Kidney tubule cell (primary cell): Measurements from ENCODE around the gene PEX1.
"Not testable (repeated sequence)": the region's sequence is repeated elsewhere in the genome, so short reads cannot be mapped to it uniquely, and the experiment has no call there.

Experiments used
- DNase-seq: peaks from one replicate; pipeline ENCODE4 v3.0.0-alpha.2; 2018; ENCODE audit warnings: low spot score

Gene PEX1

DNA sequence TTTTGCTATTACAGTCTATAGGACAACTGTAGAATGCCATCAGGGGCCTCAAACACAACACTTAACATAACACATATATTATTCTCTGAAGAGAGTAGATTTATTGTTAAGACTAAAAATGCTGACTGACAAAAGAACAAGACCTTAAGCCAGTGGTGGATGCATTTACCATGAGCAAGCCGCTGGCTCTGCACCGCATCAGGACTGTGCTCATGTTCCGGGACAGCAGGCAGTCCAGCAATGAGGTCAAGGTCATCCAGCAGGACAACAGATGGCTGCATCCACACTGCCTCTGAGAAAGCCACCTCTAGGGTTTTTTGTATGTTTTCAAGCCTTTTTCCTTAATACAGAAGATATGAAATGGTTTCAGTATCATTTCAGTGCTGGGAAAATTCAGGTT lies 23.8 kb downstream of the PEX1 start:
- no peak for DNase-seq

DNA sequence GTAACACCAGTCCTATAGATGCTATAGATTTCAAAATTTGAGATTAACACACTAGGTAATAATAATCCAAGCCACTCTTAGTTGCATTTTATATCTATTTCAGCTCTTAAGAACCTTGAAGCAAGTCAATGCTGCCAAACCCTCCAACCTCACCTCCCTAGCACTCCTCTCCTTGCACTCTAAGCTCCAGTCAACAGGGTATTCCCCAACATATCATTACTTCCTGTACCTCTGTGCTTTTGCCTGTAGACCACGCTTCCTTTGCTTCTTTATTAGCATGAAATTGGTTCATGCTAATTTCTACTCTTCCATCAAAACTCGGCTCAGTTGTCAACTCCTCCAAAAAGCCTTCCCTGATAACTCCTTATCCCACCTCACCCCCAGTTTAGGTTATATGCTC lies 24.6 kb downstream of the PEX1 start:
- DNase-seq = no peak

DNA sequence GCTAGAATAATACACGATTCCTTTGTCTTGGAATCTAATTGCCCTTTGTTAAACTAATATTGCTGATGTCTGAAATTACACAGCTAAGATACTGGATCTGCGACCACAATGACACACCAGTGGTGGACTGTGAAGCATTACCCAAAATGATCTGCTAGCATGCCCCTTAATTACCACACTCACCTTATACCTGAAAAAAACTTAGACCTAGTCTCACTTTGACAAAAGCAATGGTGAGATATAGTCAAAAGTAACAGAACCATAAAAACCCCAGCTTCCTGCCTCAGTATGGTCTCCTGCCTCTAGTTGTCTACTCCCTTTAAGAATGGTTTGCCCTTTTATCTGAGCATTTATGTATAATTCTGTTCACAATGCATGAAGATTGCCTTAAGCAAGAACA lies 29.8 kb downstream of the PEX1 start:
- no peak for DNase-seq

DNA sequence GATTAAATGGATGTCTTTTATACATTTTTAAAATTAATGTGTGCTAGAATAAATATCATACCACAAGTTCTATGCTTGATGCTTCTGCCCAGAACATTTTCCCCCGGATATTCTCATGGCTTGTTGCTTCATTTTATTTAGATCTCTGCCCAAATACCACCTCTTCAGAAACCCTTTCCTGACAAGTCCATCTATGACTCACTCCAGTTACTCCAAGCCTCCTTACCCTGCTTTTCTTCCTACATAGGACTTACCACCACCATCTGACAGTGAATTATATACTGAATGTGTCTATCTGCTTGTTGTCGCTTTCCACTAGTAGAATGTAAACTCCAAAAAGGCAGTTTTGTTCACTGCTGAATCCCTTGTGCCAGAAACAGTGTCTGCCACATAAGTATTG lies 31.4 kb downstream of the PEX1 start:
- no peak for DNase-seq

DNA sequence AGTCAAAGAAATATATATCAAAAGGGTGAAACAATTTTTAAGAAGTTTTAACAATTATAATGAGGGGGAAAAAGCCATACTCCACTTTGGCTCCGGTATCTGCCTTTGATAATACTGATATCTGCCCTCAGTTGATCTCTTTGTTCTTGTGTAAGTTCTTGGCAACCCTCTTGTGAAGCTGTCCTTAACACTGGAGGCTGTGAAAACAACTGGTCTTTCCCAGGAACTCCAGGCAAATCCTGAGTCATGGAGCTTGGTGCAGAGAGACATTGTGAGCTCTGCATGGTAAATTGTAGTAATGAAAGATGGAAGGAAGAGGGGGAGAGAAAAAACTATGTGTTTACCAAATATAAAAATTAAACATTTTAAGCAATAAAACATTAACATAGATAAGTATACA lies 38.7 kb downstream of the PEX1 start:
- DNase-seq = no peak

DNA sequence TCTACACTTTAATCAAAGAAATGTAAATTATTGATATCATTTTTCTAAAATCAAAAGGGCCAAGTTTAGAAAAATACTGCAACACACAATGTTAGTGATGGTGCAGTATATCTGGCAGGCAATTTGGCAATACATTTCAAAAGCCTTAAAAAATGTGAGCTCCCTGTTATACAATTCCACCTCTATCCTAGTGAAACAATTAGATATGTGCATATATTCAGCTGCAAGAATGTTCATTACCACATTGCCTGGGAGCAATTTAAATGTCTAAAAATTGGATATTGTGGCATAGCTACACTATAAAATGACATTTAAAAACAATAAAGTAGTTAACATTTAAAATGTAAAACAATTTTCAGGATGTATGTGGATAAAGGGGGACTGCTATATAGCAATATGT lies 40.5 kb downstream of the PEX1 start:
- DNase-seq = no peak

DNA sequence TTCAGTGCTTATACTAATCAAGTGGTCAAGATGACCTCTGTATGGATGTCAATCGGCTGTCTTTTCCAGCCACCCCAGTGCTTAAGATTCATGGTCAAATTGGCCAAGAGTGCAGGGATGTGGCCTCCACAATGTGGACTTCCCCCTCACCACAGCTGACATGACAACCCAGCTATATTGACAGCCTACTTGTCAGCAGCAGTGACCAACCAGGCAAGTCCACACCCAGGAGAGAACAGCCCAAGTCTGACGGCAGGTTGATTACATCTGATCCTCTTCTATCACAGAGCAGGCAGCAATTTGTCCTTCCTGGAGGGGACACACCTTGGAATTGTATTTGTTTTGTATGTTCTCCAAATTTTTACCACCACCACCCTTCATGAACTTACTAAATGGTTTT lies 42.3 kb downstream of the PEX1 start:
- no peak for DNase-seq

DNA sequence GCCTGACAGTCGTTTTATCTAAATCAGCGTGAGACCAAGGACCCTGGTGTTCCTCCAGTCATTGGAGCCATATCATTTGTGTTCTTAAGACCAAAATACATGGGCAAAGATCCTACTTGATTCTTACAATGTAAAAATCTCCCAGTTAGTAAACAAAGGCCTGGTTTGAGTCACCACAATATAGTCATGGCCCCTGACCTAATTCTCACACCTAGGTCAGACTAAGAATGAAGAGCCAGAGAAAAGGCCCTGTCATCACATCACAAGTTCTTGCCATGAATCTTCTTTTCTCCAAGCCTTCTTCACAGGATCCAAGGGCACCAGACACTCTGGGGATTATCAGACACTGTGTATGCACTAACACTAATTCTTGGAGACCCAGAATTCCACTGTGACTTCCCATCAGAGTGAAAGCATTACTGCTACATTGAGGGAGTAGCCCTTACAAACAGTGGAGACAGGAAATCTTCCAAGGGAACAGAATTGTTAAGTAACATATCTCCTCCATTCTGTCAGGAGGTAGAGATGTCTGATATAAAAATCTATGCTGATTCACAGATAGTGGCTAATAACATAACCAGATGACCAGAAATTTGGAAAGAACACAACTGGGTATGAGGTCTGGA lies 42.9 kb downstream of the PEX1 start:
- DNase-seq = no peak

DNA sequence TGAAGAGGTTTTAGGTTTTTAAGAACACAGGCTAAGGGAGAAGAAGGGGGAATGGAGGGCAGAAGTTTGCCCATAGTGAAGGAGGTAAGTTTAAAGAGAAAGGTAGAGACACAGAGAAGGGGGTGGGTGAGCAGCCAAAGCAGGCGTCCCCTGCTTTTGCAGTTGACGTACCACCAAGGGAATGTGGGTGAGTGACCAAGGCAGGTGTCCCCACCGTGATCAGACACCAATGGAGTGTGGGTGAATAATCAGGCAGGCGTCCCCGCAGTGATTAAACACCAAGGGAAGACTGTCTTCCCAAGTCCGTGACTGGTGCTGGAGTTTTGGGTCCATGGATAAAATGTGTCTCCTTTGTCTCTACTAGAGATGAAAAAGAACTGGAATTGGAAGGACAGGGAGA lies 44.1 kb downstream of the PEX1 start:
- not testable (repeated sequence) for DNase-seq

DNA sequence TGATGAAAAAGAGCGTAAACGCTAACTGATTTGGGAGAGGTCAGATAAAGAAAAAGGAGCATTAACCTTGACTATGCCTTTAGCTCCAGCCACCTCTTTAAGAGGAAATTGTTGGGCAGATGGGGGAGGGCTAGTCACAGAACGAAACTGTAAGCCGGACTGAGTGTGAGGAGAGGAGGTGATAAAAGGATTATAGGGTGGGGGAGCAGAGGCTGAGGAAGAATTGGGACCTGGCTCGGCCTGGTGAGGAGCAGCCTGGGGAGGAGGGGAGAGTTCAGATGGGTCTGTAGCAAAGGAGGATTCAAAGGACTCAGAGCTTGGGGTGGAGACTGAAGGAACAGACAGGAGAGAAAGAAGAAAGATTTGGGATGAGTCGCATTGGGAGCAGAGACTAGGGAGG lies 44.7 kb downstream of the PEX1 start:
- not testable (repeated sequence) for DNase-seq

DNA sequence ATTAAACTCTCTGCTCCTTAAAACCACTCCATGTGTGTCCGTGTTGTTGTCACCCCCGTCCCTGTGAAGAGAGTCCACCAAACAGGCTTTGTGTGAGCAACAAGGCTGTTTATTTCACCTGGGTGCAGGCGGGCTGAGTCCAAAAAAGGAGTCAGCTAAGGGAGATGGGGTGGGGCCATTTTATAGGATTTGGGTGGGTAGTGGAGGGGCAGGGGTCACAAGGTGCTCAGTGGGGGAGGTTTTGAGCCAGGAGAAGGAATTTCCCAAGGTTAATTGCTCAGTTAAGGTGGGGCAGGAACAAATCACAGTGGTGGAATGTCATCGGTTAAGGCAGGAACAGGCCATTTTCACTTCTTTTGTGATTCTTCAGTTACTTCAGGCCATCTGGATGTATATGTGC lies 49.2 kb downstream of the PEX1 start:
- not testable (repeated sequence) for DNase-seq

DNA sequence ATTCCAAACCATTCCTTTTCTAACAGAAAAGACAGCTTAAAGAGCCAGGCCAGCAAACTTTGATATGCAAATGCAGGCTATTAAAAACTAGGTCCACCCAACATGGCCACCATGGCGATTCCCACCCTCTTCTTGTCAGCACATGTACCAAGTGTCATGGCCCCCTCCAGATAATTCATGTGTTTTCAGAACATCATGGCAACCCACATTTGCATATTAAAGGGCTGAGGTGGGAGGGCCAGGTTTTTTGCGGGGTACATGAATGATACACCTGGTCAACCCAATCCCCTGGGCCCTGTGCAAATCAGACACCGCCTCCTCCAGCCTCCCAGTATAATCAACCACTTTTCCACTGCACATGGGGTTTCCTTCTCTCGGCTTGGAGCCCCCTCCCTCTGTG lies 49.6 kb downstream of the PEX1 start:
- no peak for DNase-seq

DNA sequence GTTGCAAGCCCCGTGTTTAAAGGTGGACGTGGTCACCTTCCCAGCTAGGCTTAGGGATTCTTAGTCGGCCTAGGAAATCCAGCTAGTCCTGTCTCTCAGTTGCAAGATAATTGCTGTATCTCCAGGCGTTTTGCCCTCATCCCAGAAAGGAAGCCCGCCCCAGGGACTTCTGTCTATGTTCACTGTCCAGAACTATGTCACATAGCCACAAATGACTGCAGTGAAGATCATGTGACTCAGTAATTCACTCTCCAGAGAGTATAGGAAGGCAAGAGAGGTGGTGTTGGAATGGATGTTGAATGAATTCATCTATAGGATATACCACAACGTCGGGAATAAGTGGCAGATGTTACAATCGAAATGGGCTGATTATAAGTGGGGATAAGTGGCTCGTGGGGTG lies 50.2 kb downstream of the PEX1 start:
- DNase-seq = no peak

DNA sequence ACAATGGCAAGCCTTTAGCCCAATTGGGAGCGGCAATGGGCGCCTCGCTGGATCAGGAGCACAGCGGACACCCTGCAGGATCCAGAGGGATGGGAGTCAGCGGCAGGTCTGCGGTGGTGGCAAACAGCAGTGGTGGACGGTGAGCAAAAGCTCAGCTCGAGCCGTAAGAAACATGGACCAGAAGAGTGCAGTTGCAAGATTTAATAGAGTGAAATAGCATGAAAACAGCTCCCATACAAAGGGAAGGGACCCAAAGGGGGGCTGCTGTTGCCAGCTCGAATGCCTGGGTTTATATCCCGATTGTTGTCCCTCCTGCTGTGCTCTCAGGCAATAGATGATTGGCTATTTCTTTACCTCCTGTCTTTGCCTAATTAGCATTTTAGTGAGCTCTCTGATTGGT lies 50.6 kb downstream of the PEX1 start, which contains the start of gene ERVW-1:
Gene ERVW-1 (minus strand): TSS at position 266 of the 400 bp plus-strand sequence. CDS start 7,565 bp downstream, outside the sequence.
- DNase-seq = not testable (repeated sequence)

DNA sequence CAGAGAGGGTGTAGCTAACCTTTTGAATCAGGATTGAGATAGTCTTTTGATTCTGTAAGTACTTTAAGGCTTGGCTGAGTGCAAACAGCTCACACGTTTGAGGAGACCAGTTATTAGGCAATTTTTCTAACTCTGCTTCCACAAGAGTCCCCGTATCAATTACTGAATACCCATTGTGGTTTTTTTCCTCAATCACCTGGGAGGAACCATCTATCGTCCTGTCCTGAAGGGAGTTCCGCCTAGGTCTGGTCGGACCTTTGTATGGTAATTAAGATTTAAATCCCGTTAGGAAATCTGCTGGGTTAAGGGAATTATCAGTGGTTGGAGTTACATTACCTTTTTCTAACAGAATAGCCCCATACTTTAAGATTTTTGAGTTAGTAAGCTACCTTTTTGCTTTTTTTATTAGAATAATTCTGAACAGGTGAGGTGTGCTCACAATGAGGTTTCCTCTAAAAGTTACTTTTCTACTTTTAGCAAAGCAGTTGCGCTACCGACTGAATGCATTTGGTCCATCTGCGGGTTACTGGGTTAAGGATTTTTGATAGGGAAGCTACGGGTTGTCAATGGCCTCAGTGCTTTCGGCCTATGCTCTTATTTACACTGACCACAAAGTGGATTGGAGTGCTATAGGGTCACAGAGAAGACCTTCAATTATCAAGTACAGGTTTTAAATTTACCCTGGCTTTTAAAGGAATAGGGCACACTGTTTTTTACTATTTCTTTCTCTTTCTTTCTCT lies 52.3 kb downstream of the PEX1 start:
- DNase-seq = not testable (repeated sequence)

DNA sequence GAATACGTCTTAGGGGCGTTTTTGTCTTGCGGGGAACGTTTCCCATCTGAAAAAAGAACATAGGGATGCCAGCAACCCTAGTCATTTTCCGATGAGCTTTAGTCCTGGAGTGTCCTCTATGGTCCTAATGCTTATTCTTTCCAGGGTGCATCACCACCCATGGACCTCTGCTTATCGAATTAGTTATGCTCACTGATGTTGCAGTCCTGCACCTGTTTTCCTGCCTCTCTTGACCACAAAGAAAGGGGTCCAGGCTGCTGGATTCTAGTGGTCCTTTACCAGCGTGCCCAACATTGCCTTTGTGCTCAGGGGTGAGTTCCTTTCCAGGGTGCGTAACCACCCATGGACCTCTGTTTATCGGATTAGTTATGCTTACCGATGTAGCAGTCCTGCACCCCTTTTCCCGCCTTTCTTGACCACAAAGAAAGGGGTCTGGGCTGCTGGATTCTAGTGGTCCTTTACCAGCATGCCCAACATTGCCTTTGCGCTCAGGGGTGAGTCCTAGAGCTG lies 53.0 kb downstream of the PEX1 start:
- DNase-seq = not testable (repeated sequence)

DNA sequence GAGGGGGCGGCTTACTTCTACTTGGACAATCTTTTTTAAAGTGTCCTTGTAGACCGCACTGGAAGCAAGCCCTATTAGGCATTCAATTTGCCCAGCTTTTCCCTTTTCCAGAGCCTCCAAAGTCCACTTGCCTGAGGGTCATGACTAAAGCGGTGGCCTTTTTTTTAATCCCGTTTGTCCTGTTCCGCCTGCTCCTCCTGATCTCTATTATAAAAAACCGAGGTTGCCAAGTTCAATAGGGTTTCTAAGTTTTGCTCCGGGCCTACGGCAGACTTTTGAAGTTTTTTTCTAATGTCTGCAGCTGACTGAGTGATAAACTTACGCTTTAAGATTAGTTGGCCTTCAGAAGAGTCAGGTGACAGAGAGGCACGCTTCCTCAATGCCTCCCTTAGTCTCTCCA lies 54.3 kb downstream of the PEX1 start:
- DNase-seq = not testable (repeated sequence)

DNA sequence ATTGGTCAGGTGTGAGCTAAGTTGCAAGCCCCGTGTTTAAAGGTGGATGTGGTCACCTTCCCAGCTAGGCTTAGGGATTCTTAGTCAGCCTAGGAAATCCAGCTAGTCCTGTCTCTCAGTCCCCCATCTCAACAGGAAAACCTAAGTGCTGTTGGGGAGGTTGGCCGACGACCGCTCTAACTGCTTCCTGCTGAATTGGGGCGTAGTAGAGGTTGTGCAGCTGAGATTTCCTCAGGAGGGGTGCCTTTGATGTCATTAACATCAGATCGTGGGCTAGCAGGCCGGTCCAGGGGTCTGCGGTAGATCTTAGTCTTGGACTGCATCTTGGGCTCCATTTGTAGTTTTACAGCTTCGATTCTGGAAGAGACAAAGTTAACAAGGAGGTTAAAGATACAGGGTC lies 59.7 kb downstream of the PEX1 start:
- not testable (repeated sequence) for DNase-seq

DNA sequence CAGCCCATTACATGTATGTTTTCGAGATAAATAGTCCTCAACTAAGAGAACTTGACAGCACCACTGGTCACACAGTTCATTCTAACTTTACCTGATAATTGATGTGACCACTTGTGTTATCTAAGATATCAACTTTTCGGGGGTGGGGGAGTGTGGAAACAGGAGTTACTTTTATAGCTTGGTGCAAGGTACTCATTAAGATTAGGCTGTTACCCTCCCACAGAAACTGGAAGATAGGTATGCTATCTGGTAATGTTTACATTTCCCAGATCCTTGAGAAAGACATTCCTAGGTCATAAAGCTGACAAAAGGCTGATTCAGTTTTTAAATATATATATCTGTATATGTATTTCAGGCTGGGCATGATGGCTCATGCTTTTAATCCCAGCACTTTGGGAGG lies 61.6 kb downstream of the PEX1 start:
- DNase-seq = no peak

DNA sequence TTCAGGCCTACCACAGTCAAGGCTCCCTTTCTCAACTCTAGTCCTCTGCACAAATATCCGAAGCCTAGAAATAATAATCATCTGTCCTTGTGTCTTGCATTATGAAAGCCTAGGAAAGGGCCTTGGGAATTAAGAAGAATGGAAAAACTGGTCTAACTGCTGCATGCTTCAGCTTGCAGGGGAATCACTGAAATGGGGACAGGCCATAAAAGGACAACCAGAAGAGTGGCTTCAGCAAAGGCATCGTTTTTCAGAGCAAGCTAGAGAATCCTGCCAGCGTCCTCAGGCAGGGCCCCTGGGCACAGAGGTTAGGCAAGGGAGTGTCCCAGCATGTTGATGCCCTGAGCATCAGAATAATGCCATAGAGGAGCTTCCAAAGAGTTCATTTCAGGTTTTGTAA lies 63.8 kb downstream of the PEX1 start:
- DNase-seq = no peak

DNA sequence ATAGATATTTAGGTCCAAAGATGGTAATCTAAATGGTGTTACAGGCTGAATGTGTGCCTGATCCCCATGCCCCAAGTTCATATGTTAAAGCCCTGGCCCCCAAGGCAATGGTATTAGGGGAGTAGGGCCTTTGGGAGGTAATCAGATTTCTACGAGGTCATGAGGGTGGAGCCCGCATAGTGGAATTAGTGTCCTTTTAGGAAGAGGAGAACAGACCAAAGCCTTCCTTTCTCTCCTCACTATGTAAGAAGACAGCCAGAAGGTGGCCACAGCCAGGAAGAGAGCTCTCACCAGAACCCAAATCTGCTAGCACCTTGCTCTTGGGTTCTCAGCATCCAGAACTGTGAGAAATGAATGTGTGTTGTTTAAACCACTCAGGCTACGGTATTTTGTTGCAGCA lies 65.8 kb downstream of the PEX1 start:
- no peak for DNase-seq

DNA sequence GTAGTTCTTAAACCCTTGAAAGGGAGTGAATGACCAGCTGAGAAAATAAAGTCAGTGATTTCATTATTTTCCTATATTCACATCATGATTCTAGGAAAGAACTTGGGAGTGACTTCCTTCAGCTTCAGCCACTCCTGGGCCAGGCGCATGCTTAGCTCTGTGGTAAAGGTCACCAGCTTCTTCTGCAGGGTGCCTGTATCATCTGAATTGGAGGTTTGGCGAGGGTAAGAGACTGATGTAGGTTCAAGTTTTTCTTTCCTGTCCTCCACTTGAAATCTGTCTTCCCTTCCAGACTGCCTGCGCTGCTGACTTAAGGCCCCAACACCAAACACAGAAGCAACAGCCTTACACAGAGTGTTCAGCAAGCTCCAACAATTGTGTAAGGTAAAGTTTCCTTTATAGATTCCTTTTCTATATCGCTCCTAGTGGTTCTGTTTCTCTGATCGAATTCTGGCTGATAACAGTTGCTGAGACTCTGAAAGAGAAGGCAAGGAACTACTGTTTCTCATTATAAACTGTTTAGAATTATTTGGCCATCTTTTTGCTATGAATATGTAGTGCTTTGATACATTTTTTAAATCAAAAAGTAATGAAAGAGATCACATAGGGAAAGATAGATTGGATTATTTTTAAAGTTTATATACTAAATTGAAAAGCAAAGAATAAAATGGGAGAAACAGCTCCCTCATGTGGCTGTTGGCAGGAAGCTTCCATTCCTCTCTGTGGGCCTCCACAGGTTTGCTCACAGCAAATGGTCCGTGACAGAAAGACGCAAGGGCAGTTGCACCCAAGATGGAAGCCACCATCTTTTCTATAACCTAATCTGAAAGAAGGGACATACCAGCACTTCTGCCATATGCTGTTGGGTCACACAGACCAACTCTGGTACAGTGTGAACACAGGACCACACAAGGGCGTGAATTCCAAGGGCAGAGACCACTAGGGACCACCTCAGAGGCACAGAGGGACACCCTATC lies 67.0 kb downstream of the PEX1 start:
- peak; percentile 73 for DNase-seq
